GM19395 (cell line): ENCODE measurements around the gene SIGMAR1.

Source experiments
- ATAC-seq: cut with Tn5 transposase; IDR thresholded peaks from one replicate; pipeline ENCODE4 v1.9.1; 2021; ENCODE audit warnings: mild to moderate bottlenecking, moderate library complexity; ENCODE audit not compliant: unreplicated experiment

Gene SIGMAR1

DNA sequence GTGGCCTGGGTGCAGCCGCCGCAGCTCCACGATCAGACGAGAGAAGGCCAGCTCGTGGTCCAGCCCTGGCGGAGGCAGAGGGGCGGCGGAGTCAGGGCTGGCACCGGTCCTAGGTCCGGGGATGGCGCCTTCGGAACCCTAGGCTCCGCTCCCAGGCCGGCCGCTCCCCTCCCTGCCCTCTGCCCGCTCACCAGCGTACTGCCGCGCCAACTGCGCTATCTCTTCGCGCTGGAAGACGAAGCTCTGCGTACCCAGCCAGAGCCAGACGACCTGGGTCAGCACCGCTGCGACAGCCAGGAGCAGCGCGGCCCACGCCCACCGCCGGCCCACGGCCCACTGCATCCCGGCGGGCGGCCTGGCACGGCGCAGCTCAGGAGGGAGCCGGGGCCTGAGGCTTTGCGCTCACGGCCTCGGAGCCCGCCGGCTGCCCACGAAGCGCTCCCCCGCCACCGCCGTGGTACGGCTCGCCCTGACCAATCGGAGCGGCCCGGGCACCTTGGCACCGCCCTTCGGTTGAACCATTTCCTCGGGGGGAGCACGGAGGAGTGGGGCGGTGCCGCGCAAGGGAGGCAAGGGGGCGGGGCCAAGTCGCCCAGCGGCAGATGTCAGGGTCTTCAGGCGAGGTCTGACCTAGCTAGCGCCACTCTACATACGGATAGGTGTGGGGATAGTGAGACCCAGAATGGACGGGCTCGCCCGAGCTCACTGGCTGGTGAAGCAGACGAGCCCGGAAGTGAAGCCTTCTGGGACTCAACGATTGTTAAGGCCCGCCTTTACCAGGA, at the start of gene SIGMAR1:
TSS of gene SIGMAR1 (minus strand) at position 432 of the 782 bp plus-strand sequence. CDS start at position 342, 90 bp downstream.
- peak; percentile 88 for ATAC-seq

DNA sequence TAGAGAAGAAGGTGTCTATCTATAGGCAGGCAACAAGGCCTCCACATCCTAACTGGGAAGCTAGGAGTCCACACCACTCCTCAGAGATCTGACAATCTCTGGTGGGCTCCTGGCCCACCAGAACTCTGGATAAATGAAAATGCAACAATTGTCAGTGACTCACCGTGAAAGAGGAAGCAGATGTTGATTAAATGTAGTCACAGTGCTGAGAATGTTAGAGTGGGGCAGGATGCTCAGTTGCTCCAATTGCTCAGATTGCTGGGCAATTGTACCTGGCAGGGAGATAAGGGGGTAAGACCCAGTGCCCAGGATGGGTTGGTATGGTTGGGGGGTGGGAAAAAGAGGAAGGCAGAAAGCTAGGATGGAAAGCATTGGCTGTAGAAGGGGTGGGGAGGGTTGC, 49.1 kb upstream of the SIGMAR1 start:
- ATAC-seq: no peak

DNA sequence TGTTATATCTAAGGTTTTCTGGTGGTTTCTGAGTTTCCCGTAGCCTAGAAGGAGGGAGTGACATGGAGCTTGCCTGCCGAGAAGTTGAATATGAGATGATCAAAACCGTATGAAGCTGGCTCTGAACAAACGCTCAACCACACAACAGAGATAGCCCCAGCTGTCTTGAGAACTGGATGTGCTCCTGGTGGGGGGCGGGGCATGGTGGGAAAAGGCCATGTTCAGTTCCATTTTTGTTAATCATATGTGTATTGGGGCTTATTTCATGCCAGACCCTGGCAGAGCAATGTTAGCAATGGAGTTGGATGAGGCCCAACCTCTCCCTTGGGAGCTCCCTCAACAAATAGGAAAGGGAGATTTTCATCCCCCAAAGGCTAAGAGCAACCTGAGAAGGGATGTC, 48.6 kb upstream of the SIGMAR1 start:
- no peak for ATAC-seq

DNA sequence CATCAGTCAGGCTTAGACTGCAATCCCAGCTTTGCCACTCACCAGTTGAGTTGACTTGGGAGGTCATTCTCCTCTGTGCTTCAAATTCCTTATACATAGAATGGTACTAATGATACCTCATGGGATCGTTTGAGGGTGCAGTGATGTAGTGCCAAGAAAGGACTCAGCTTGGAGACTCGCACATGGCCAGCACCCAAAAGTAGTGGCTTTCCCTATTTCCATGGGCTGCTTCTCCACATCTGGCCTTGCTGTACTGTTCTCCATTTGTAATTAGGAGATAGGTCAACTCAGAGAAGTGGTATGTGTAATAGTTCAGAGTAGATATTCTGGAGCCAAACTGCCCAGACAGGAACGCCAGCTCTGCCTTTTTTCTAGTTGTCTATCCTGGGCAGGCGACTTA, 48.0 kb upstream of the SIGMAR1 start:
- ATAC-seq: no peak

DNA sequence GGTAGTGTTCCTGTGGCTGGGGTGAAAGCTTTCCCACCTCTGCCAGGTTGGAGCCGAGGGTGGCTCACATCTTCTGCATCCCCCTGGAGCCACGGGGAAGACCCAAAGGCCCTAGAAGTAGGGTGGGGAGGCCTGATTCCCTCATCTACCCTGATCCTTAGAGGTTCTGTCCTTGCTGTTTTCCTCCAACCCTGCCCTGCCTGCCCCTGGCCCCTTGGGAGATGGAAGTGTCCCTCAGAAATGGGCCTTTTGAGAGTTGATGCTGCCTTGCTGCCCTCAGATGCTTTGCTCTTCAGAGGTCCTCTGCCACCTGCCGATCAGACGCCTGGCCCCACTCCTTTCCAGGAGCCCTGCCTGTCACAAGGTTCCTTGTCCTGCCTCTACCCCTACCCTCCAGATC, 47.2 kb upstream of the SIGMAR1 start:
- ATAC-seq: no peak

DNA sequence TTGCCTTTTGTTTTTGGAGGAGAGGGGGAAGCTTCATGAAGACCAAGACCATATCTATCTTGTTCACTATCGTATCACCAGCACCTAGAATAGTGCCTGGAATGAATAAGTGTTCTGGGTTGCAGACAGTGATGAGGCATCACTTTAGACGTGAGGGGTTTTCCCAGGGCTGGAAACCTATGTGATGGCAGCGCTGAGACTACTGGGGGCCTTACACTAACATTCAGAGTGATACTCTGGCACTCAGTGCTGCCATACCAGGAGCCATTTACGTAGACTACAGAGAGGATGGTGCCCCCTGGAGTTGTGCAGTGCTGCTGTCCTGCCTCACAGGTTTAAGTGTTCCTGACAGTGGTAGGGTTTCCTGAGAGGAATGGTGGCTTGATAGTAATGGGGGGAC, 46.6 kb upstream of the SIGMAR1 start:
- no peak for ATAC-seq

DNA sequence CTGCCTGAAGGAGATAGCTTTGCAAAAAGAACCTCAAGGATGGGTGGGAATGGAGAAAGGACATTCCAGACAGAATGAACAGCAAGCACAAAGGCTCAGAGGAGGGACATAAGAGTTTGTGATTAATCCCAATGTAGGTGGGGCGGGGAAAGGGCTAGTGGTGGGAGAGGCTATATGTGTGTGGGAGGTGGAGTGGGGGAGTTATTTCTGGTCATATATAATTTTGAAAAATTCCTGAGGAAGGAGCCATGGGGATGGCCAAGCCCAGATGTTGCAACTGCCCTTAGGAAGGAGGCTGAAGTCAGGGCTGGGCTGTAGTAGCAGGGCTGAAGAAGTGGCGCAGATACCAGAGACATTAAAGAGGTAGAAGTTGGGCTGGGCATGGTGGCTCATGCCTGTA, 38.3 kb upstream of the SIGMAR1 start:
- no peak for ATAC-seq

DNA sequence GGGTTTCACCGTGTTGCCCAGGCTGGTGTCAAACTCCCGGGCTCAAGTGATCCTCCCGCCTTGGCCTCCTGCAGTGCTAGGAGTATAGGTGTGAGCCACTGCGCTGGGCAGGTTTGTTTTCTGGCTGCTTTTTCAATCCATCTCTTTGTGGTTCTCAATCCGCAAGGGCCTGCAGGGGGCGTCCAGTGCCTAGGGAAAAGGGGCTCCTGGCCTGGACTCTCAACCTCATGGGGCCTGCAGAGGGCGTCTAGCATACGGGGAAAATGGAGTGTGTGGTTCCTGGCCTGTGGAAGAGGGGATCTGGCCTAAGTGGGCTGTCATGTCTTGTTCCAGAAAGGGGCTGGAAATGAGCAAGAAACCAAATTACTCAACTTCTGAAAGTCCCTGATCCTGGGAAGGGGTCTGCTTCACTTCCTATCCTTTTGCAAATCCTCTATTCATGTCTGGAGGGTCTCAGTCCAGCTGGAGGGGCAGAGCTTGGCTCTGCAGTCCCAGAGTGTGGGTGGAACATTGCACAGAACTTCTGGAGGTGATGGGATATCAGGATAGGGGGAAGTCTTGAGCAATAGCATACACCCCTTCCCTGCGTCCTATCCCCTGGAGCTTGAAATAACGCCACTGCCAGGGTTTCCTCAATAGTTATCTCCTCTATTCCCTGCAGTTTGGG, 37.6 kb upstream of the SIGMAR1 start:
- ATAC-seq: no peak

DNA sequence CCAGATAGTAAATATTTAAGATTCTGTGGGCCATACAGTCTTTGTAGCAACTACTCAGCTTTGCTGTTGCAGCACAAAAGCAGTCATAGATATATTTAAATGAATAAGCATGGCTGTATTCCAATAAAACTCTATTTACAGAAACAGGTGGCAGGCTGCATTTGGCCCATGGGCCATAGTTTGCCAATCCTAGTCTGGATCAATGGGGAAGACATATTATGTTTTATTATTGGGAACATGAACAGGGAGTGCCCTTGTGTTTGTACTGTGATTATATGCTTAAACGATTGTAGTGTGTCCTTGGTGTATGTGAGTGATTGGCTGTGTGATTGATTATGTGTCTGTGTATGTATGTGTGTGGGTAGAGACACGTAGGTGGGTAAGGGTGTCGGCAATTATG, 36.9 kb upstream of the SIGMAR1 start:
- no peak for ATAC-seq

DNA sequence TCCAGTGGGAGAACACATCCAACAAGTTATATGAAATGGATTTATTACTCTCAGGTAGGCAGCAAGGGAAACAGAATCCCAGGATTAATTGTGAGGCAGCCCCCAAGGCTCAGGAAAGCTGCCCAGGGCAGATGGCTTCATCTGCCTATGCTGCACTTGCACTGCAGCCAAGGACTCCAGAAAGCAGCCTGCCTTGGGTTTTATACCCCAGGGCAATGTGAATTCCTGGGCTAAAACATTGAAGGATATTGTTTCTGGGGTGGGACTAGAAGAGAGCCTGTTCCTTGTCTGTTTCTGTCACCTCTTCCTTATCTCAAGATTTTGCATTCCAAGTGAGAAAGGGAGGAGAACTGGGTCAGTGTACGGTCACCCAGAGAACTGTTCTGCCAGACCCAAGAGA, 33.7 kb upstream of the SIGMAR1 start:
- ATAC-seq: no peak

DNA sequence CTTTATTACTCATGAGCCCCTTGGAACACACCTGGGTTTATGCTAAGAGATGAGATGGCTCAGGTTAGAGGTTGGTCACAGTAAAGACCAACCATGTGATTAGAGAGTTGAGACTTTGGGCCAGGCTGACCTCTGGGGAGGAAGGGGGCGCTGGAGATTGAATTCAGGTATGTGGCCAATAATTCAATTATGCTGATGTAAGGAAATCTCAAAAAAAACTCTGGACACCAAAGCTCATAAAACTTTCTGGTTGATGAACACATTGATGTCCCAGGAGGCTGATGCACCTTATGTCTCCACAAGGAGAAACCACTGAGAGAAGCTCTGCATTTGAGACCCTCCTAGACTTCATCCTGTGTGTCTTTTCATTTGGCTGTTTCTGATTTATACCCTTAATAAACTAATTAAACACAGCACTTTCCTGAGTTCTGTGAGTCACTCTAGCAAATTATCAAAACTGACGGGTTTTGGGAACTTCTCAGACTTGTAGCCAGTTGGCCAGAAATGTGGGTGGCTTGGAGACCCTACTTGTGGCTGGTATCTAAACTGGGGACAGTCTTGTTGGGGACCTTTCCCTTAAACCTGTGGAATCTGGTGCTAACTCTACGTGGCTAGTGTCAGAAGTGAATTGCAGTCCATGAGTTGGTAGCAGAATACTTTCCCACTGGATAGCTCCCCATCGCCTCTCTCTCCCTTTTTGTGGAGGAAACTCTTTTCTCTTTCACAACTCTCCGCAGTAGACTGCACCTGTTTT, 32.4 kb upstream of the SIGMAR1 start:
- ATAC-seq: no peak

DNA sequence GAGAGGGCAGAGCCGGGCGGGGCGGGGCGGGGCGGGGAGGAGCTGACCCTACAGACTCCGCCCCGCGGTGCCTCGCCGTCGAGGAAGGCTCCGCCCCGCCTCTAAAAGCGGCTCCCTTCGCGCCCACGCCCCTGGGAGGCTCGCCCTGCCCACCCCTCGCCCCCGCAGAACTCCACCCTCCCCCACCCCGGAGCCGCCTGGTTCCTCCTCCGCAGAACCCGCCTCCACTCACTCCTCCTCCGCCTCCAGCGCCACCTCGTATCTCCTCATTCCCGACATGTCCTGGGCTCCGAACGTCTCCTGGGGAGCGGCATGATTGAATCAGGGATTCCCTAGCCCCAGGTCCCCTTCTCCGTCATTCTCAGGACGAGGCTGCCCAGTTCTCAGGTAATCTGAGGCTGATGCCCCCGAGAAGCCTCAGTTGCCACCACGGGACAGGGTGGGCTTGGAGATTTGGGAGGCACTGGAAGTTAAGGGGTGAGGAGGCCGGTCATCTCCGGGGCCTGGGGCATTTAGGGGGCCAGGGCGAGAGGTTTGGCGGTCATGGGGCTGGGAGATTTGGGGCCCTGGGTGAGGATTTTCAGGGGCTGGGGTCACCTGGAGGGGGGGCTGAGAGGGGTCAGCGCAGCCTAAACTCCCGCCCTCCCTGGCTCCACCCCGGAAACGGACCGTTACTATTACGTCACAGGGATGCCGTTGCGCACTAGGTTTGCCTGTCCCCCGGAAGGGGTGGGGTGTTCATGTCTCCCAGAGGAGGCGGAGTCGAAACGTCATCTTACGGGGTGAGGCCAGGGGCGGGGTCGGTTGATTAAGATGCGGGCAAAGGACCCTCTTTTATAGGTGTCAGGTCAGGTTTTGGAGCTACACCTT, 28.0 kb upstream of the SIGMAR1 start:
- ATAC-seq: peak; percentile 70

DNA sequence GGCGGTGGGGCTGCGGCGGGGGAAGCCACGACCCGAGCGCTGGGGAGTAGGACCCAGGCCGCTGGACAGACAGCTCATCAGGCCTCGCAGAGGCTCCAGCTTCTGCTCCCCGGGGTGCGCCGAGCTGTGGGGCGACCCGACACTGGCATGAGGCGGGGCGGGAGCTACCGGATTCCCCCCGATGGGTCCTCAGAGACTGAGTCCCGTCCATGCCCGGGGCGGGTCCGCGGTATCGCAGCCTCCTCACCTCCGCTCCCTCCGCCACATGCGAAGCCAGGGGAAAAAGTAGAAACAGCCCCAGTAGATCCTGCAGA, 27.4 kb upstream of the SIGMAR1 start:
- peak; percentile 28 for ATAC-seq

DNA sequence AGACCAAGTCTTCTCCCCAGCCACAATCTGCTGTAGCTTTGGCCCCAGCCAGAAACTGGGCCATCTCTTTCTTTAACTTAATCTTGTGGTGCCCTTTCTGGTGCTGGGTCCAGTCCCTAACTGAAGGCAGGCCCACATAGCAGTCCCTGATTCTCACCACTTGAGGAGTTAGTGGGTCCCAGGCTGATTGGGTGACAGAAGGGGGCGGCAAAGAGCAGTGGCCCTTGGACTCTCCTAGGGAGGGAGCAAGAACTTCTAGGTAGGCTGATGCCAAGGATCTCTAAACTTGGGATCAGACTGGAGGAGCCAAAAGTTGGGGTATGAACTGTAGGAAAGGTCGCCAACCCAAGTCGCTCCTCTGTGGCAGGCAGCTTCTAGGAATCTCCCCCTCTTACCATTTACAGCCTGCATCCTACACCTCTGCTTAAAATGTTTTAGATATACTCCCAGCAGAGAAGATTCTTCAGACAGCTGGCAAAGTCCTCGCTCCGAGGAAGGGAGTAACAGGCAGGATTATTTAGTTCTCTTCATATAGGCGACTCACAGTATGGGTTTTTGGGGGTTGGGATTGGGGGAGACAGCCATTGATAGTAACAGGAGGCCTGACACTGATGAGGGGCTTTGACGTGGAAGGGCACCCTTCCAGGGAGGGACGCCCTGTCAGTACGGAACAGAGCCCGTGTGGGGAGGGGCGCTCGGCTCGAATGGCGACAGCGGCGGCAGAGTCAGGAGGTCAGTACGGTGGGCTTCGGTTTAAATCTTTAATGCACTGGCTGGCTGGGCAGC, 26.9 kb upstream of the SIGMAR1 start:
- ATAC-seq: peak; percentile 58

DNA sequence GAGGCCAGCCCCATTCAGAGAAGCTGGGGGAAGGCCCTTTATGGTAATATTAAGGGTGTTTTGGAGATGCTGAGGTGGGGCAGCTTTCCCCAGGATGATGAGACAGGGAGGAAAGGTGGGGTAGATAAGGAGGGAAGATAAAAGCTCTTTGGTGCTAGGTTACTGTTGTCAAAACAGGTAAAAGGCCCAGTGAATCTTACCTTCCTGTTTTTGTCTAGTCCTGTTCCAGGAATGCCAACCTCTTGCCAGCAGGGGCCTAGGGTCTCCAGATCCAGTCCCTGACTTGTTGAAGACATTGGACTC, 25.7 kb upstream of the SIGMAR1 start:
- ATAC-seq: no peak

DNA sequence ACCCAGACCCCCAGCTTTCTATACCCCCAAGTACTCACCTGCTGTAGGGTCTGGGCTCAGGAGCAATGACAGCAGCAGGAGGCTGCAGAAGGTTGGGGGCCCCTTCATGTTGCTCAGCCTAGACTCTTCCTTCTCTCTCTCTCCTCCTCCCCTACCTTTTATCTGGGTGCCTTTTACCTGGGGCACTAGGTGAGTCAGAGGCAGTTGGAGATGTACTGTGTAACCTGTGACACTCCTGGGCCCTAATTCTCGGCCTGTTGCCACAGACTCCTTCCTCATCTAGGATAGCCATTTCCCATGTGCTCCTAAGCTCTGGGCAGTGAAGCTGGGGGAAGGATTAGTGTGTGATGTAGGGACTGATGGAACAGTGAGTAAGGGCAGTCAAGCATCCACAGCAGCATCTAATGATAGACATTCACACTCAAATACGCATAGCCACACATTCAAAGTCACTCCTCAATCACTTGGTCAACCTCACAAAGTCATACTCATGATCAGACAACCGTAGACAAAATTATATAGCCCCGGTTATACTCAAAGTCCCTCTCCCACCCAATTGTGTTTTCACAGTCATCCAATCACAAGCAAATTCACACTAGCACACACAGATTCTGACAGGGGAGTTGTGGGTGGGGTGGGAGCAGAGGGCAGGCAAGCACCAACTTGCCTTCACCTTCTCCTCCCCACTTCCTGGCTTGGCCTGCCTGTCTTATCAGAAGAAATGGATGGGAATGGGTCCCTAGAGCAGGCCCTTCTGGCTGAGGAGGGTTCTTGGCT, 25.1 kb upstream of the SIGMAR1 start, which contains the start of gene CCL27:
TSS of gene CCL27 (minus strand) at position 132 of the 777 bp plus-strand sequence. CDS start at position 108, 24 bp downstream.
- no peak for ATAC-seq

DNA sequence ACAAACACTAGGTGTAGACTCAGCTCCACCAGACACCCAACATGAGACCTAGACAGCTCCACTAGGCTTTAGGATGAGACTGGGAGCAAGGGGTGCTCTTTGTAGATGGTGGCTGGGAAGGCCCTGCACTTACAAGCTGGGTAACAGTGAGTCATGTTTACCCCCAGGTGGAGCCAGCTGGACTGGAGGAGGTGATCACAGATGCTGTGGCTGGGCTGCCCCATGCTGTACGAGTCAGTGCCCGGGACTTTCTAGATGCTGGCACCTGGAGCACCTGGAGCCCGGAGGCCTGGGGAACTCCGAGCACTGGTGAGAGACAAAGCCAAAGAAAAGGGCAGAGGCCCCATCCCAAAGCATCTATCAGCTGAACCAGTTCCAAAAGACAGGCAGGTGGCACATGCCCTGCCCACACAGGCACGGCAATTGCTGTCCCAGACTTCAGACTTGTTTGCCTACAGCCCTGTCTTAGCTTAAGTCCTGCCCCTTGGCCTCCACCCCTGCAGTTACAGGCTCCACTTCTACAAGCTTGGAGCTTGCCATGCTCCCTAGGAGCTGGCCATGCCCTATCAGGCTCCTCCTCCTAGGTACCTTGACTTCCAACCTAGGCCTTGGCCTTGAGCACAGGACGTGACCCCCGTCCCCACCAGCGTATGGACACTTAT, 22.1 kb upstream of the SIGMAR1 start:
- no peak for ATAC-seq

DNA sequence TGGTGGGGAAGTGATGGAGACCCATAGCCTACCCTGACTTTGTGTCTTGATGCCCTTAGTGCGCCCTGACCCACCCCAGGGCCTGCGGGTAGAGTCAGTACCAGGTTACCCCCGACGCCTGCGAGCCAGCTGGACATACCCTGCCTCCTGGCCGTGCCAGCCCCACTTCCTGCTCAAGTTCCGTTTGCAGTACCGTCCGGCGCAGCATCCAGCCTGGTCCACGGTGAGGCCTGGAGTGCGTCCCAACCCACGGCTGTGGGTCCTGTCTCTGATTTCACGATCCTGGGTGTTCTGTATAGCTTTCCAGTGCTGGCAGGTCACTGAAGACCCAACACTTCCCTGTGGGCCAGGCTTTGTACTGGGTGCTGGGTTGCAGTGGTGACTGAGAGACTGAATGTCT, 20.9 kb upstream of the SIGMAR1 start:
- no peak for ATAC-seq

DNA sequence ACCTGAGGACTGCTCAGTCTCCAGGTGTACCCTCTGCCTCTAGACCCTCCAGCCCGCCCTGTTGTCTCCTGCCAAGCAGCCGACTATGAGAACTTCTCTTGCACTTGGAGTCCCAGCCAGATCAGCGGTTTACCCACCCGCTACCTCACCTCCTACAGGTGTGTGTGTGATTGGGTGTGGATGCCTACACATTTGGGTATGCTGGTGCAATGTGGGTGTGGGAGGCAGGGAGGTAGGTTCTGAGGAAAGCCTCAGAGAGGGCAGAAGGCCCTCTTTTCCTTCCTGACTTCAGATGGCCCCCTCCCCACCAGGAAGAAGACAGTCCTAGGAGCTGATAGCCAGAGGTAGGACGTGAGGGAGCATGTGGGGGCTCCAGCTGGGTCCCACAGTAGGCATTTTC, 19.4 kb upstream of the SIGMAR1 start:
- no peak for ATAC-seq
